ENCODE measurements around the gene OPTC.
A peak's percentile ranks its signal among the peaks of the same experiment; 100 is the strongest.

The OPTC gene

DNA sequence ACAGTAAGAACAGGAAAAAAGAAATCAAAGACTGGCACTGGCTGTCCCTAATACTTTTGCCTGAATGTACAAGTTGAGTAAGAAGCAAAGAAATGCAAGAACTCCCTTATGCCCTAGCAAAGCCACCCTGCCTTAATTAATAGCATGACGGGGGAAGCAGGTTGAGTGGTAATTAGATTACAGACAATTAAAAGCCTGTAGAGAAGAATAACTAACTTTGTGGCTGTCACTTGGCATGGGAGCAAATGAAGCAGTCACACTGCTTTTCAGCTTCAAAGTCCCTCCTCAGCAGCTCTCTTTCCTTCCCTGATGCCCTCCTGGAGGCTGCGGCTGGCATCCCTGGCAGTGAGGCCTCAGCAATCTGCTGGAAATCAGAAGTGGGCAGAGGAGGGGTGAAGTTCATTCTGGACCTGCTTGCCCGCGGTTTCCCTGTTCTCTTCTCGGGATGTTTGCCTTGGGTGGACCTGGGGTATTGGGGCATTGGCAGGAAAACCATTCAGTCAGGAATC, 3.4 kb downstream of the OPTC start:
- H3K27ac ChIP-seq = no peak overlapping the region
- TF ChIP-seq CTCF (IDR thresholded peaks at IDR 0.05; ENCODE audit: low read depth, low read length) = no peak
- no peaks in the 10 kb centered on the region for H3K27me3 ChIP-seq (ENCODE audit: insufficient read depth, low read depth, severe bottlenecking)
- no peak overlapping the region for H3K4me3 ChIP-seq (ENCODE audit: low read depth, low read length)
- no peaks in the 10 kb centered on the region for H3K36me3 ChIP-seq
- no peak for DNase-seq
- no peaks in the 10 kb centered on the region for H3K9me3 ChIP-seq (ENCODE audit: severe bottlenecking)

DNA sequence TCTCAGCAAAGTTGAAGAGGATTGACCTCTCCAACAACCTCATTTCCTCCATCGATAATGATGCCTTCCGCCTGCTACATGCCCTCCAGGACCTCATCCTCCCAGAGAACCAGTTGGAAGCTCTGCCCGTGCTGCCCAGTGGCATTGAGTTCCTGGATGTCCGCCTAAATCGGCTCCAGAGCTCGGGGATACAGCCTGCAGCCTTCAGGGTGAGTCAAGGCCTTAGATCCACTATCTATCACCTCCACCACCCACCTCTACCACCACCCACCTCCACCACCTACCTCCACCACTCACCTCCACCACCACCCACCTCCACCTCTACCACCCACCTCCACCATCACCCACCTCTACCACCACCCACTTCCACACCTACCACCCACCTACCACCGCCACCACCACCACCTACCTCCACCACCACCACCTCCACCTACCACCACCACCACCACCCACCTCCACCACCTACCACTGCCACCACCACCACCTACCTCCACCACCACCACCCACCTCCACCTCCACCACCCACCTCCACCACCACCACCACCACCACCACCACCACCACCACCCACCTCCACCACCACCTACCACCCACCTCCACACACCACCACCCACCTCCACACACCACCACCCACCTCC, 5.8 kb downstream of the OPTC start:
- no peak for TF ChIP-seq CTCF (IDR thresholded peaks at IDR 0.05; ENCODE audit: low read depth, low read length)

DNA sequence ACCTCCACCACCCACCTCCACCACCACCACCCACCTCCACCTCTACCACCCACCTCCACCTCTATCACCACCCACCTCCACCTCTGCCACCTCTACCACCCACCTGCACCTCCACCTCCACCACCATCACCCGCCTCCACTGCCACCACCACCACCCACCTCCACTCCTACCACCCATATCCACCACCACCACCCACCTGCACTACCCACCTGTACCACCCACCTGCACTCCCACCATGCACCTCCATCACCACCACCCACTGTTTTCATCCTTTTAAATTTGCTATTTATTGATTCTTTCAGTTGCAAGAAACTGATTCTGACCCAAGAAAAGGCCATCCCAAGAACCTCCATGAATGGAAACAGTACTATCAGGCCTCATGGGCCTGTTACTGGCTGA, 6.3 kb downstream of the OPTC start:
- Histone ChIP-seq H3K4me3 (ENCODE audit: low read depth, low read length) (no peak overlapping the region), H3K27ac (no peak overlapping the region), H3K9me3 (ENCODE audit: severe bottlenecking) (no peaks in the 10 kb centered on the region), H3K27me3 (ENCODE audit: insufficient read depth, low read depth, severe bottlenecking) (no peaks in the 10 kb centered on the region), H3K36me3 (no peaks in the 10 kb centered on the region)
- no peak for DNase-seq
- no peak for TF ChIP-seq CTCF (IDR thresholded peaks at IDR 0.05; ENCODE audit: low read depth, low read length)

More for the DNA sequence above, 5.8 kb downstream of the OPTC start:
- Histone ChIP-seq H3K9me3 (ENCODE audit: severe bottlenecking) (no peaks in the 10 kb centered on the region), H3K27me3 (ENCODE audit: insufficient read depth, low read depth, severe bottlenecking) (no peaks in the 10 kb centered on the region), H3K27ac (no peak overlapping the region), H3K36me3 (no peaks in the 10 kb centered on the region), H3K4me3 (ENCODE audit: low read depth, low read length) (no peak overlapping the region)
- no peak for DNase-seq

DNA sequence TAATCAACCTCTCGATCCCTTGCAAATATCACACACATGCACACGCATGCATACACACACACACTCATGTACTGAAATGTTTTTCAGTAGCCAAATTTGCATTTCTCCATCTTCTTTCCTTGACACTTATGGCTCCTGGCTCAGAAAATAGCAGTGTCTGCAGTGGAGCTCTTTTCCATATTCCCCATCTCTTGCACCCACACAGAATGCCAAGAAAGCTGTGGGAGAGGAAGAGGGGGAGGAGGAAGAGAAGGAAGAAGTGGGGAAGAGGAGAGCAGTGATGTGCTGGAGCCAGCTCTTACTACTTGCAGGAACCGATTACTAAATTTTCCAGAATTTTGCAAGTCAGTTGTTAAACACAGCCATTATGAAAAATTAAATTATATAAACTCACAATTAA, 9.9 kb downstream of the OPTC start:
- Histone ChIP-seq H3K4me3 (ENCODE audit: low read depth, low read length) (no peak overlapping the region), H3K36me3 (no peaks in the 10 kb centered on the region), H3K27me3 (ENCODE audit: insufficient read depth, low read depth, severe bottlenecking) (no peaks in the 10 kb centered on the region), H3K9me3 (ENCODE audit: severe bottlenecking) (no peaks in the 10 kb centered on the region), H3K27ac (no peak overlapping the region)
- no peak for DNase-seq
- no peak for TF ChIP-seq CTCF (IDR thresholded peaks at IDR 0.05; ENCODE audit: low read depth, low read length)

GRCh38 chr1:203504400-203505250, 10.7 kb downstream of the OPTC start:
- H3K36me3 ChIP-seq = no peaks in the 10 kb centered on the region
- peak; percentile 94 for TF ChIP-seq CTCF (IDR thresholded peaks at IDR 0.05; ENCODE audit: low read depth, low read length)
- no peaks in the 10 kb centered on the region for H3K27me3 ChIP-seq (ENCODE audit: insufficient read depth, low read depth, severe bottlenecking)
- no peaks in the 10 kb centered on the region for H3K9me3 ChIP-seq (ENCODE audit: severe bottlenecking)
- no peak overlapping the region for H3K27ac ChIP-seq
- peak; percentile 95 for DNase-seq
- no peak overlapping the region for H3K4me3 ChIP-seq (ENCODE audit: low read depth, low read length)

Data from WERI-Rb-1 (cell line).